ENCODE measurements around the gene TFPT.

TFPT gene

GRCh38 chr19:54148158-54148557 is 32.7 kb upstream of the TFPT start:
- DNase-seq = no peak

GRCh38 chr19:54147676-54148075 is 32.2 kb upstream of the TFPT start:
- no peak for DNase-seq

- no peak for DNase-seq
These were observed 30.2 kb upstream of the TFPT start for GRCh38 chr19:54145541-54146158.

- DNase-seq = no peak
These were observed 26.8 kb upstream of the TFPT start for GRCh38 chr19:54142166-54142780.

- DNase-seq = no peak
These were observed 25.9 kb upstream of the TFPT start for GRCh38 chr19:54141356-54141755.

- no peak for DNase-seq
These were observed 23.2 kb upstream of the TFPT start for GRCh38 chr19:54138489-54139256.

- no peak for DNase-seq
These were observed 22.4 kb upstream of the TFPT start, which contains the start of gene CNOT3 for GRCh38 chr19:54137699-54138488. Gene CNOT3 (plus strand): TSS chr19:54137762. CDS start chr19:54142979, 5,217 bp downstream.

- peak; percentile 99 for DNase-seq
These were observed 21.6 kb upstream of the TFPT start for GRCh38 chr19:54136864-54137698.

- no peak for DNase-seq
These were observed 20.8 kb upstream of the TFPT start for GRCh38 chr19:54136086-54136863.

- no peak for DNase-seq
These were observed 18.6 kb upstream of the TFPT start for GRCh38 chr19:54133957-54134590.

GRCh38 chr19:54133312-54133956 is 18.0 kb upstream of the TFPT start:
- no peak for DNase-seq

GRCh38 chr19:54129617-54129996 is 14.2 kb upstream of the TFPT start:
- DNase-seq = no peak

GRCh38 chr19:54128796-54129616 is 13.5 kb upstream of the TFPT start:
- DNase-seq = no peak

GRCh38 chr19:54128441-54128725 is 12.9 kb upstream of the TFPT start:
- no peak for DNase-seq

GRCh38 chr19:54127688-54128440 is 12.4 kb upstream of the TFPT start:
- DNase-seq = no peak

GRCh38 chr19:54125713-54126112 is 10.3 kb upstream of the TFPT start:
- no peak for DNase-seq

GRCh38 chr19:54124393-54124792 is 8.9 kb upstream of the TFPT start:
- no peak for DNase-seq

- no peak for DNase-seq
These were observed 8.2 kb upstream of the TFPT start for GRCh38 chr19:54123682-54124081.

GRCh38 chr19:54121259-54121658 is 5.8 kb upstream of the TFPT start:
- no peak for DNase-seq
